Neuron (in vitro differentiated cells): ENCODE measurements around the gene PDZD4.
"Not testable (repeated sequence)": the region's sequence is repeated elsewhere in the genome, so short reads cannot be mapped to it uniquely, and the experiment has no call there.

Experiments used
- H2AFZ ChIP-seq: one replicate; pipeline ENCODE4 v1.6.1; 2013; ENCODE audit warnings: low read depth, mild to moderate bottlenecking, inconsistent platforms, low read length, moderate library complexity
- H3K27me3 ChIP-seq: one replicate; pipeline ENCODE4 v1.6.1; 2013; ENCODE audit warnings: low read length; ENCODE audit not compliant: insufficient read depth
- H3K36me3 ChIP-seq: one replicate; pipeline ENCODE4 v1.6.1; 2013; ENCODE audit warnings: low read length; ENCODE audit not compliant: insufficient read depth
- H3K4me1 ChIP-seq: one replicate; pipeline ENCODE4 v1.6.1; 2013; ENCODE audit warnings: low read length; ENCODE audit not compliant: insufficient read depth
- H3K4me3 ChIP-seq: 2 replicates; pipeline ENCODE4 v1.5.1; 2013; ENCODE audit warnings: mild to moderate bottlenecking, low read length, moderate library complexity
- H3K9me3 ChIP-seq: one replicate; pipeline ENCODE4 v1.6.1; 2013; ENCODE audit warnings: low read length

The PDZD4 gene

DNA sequence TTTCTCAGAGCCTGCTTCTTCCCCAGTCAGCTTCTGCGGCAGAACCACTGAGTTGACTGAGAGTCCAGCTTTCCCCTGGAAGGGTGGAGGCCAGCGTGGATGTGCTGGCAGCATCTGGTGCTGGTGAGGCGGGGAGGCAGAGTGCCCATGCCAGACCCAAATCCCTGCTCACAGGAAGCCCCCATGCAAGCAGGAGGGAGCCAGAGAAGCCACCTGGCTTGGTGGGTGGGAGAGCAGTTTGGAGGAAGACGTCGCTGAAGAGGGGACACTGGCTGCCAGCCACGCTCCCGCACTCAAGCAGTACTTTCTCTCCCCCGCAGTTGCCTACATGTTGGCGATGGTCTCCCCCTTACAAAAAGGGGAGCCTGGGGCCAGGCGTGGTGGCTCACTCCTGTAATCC is 6.0 kb downstream of the PDZD4 start:
- H3K27me3 ChIP-seq: peaks cover 15% of the 10 kb centered on the region
- H2AFZ ChIP-seq: no peak overlapping the region
- H3K9me3 ChIP-seq: no peaks in the 10 kb centered on the region
- no peak overlapping the region for H3K4me3 ChIP-seq
- H3K36me3 ChIP-seq: no peaks in the 10 kb centered on the region
- H3K4me1 ChIP-seq: peaks cover 3% of the 10 kb centered on the region

DNA sequence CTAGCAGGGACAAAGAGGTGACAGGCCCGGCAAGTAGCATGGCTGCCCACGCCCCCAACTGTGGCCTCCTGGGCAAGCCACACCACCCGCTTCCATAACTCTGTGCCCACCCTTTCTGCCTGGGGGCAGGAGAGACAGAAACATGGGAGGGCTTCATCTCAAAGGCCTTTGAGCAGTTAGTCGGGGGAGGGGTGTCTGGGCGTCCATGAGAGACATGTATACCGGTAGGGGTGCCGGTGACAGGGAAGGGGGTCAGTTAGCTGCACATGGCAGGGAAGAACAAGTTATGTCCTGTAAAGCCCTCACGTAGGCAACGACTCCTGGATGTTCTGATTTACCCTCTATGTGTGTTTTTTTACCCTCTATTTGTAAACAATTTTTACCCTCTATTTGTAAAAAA is 9.3 kb downstream of the PDZD4 start:
- Histone ChIP-seq H3K27me3 (peaks cover 9% of the 10 kb centered on the region), H3K9me3 (no peaks in the 10 kb centered on the region), H3K4me1 (peaks cover 5% of the 10 kb centered on the region), H3K36me3 (no peaks in the 10 kb centered on the region), H3K4me3 (no peak overlapping the region), H2AFZ (no peak overlapping the region)

DNA sequence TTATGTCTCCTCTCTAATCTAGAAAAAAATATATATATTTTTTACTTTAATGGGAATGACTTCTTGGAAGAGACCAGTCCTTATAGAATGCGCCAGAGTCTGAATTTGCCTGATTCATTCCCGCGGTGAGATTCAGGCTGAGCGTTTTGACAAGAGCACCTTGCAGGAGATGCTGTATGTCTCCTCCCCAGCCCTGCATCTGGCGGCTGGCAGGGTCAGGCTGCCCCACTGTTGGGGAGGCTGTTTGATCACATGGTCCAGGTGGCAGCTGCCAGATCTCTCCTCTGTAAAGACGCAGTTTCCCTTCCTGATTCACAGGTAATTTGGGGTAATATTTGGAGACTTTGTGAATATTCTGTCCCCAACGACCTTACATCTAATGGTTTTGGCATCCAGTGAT is 9.7 kb downstream of the PDZD4 start:
- H3K4me1 ChIP-seq: peaks cover 5% of the 10 kb centered on the region
- H3K27me3 ChIP-seq: peaks cover 9% of the 10 kb centered on the region
- H3K36me3 ChIP-seq: no peaks in the 10 kb centered on the region
- H2AFZ ChIP-seq: no peak overlapping the region
- H3K9me3 ChIP-seq: no peaks in the 10 kb centered on the region
- no peak overlapping the region for H3K4me3 ChIP-seq

DNA sequence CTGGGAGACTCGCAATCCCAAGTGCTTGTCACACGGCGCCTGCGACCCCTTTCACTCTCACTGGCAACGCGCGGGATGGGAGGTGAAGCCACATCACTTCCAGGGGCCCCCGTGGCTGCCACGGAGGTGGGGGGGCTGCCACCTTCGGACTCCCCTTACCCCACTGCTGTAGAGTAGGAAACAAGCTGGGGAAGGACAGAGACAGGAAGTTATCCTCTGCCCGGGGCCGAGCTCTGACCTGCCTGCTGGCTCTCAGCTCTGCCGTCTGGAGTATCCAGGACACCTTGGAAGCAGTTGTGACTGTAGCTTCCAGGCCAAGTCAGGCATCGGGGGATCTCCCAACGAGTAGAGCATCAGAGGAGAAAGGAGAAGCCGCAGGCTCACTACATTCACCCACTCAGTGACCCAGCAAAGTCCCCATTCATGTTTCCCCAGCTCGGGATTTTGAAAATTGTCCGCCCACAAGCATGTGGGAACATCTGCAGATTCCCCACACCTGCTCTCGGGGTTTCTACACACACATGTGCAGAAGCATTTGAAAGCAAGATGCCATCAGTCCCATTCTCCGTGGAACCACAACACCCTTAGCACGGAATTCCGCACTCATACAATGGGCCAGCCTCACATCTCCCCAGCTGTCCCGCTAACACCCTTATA is 10.8 kb downstream of the PDZD4 start:
- H2AFZ ChIP-seq: no peak overlapping the region
- peaks cover 4% of the 10 kb centered on the region for H3K27me3 ChIP-seq
- no peaks in the 10 kb centered on the region for H3K9me3 ChIP-seq
- H3K4me3 ChIP-seq: no peak overlapping the region
- H3K4me1 ChIP-seq: peaks cover 5% of the 10 kb centered on the region
- H3K36me3 ChIP-seq: no peaks in the 10 kb centered on the region

DNA sequence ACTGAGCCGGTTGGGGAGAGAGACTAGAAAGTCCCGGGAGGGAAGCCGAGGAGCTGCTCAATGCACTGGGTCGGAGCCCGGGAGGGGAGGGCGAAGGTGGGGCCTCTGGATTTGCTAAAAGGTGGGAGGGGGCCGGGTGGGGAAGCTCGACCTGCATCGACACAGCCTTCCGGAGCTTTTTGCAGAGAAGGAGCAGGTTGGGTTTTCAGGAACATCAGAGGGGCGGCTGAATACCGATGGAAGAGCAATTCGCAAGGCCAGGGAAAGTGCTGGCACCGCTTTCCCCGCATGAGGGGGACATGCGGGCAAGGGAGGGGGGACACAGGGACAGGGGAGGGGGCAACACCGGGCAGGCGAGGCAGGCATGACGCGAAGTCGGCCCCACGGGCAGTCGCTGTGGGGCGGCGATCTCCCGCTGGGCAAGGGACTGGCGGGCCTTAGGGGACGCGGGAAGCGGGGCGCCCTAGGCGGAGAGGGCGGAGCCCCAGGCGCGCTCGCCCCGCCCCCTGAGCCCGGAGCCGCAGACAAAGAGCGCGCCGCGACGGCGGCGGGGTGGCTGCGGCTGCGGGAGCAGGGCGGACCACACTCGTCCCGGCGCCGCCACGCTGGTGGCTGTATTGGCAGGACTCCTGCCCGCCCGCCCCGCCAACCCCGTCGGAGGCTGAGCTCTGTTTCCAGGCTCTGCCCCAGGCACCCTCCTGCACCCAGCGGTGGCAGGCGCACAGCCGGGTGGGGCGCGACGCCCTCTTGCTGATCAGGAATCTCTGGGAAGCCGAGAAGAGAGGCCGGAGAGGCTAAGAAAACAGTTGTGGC is 11.6 kb downstream of the PDZD4 start:
- no peaks in the 10 kb centered on the region for H3K9me3 ChIP-seq
- H3K27me3 ChIP-seq: peaks cover 4% of the 10 kb centered on the region
- H3K4me3 ChIP-seq: no peak overlapping the region
- H2AFZ ChIP-seq: no peak overlapping the region
- H3K4me1 ChIP-seq: peaks cover 5% of the 10 kb centered on the region
- no peaks in the 10 kb centered on the region for H3K36me3 ChIP-seq

DNA sequence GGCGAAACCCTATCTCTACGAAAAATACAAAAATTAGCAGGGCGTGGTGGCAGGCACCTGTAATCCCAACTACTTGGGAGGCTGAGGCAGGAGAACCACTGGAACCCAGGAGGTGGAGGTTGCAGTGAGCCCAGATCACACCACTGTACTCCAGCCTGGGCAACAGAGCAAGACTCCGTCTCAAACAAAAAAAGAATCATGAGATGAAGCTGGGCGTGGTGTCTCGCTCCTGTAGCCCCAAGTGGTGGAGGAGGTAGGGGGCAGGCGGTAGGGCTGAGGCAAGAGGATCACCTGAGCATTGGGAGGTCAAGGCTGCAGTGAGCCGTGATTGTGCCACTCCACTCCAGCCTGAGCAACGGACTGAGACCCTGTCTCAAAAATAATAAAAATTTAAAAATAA is 12.3 kb downstream of the PDZD4 start:
- not testable (repeated sequence) for H3K4me1 ChIP-seq, H2AFZ ChIP-seq, H3K9me3 ChIP-seq, H3K36me3 ChIP-seq, H3K27me3 ChIP-seq, H3K4me3 ChIP-seq

DNA sequence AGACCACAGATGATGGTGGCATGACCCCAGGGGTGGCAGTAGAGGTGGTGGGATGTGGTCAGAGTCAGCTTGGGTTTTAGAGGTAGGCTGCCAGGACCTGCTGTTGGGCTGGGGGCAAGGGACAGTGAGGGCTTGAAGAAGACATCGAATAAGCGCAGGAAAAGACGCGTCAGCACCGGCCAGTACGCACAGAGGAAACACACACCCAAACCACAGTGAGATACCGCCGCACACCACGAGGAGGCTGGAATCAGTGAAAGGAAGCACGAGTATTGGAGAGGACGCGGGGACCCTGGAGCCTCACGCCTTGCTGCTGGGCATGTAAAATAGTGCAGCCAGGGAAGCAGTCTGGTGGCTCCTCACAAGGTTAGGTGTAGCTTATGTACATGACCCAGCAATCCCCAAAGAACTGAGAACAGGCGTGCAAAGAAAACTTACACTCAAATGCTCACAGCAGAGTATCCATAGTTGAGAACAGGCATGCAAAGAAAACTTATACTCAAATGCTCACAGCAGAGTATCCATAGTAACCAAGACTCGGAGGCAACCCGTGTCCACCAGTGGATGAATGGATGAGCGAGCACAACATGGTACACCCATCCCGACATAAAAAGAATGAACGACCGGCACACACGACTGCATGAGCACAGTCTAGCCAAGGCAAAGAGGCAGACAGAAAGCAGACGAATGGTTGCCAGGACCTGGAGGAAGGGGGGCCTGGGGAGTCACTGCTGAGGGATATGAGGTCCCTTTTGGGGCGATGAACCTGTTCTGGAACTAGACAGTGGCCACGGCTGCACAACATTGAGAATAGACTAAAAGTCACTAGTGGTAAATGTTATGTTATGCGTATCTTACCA is 13.3 kb downstream of the PDZD4 start:
- H3K9me3 ChIP-seq: peaks cover 2% of the 10 kb centered on the region
- peaks cover 12% of the 10 kb centered on the region for H3K4me1 ChIP-seq
- H3K4me3 ChIP-seq: no peak overlapping the region
- no peak overlapping the region for H2AFZ ChIP-seq
- H3K27me3 ChIP-seq: no peaks in the 10 kb centered on the region
- no peaks in the 10 kb centered on the region for H3K36me3 ChIP-seq

DNA sequence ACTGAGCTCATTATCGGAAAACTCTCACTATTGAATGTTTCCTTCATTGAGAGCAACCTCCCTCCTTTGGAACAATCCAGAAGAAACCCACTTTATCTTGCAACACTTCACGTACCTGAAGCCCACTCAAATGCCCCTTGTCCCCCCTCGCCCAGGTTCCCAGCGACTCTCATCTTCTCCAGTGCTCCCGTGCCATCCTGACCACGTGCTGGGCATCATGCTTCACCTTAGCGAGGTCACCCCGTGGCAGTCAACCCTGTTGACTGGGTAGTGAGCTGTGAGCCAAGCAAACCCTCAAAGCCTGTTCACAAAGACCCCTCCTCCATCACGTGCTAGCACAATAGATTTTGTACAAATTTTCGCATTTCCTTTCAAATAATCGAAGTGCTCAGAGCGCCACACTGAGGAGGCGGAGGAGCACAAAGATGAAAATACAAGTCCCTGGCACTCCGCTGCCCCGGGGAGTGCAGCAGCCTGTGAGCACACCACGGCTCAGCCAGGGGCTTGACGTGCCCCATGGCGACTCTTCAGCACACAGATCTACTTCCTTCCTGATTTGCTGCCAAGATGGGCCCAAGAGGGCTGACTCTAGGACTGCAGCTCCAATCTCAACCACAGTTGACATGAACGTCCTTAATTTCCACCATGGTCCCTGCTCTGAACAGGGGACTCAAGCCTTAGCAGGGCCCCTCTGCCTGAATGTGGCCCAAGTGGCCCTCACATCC is 15.6 kb downstream of the PDZD4 start:
- H3K4me3 ChIP-seq: no peak overlapping the region
- peaks cover 2% of the 10 kb centered on the region for H3K9me3 ChIP-seq
- H3K27me3 ChIP-seq: no peaks in the 10 kb centered on the region
- H3K4me1 ChIP-seq: peaks cover 12% of the 10 kb centered on the region
- no peak overlapping the region for H2AFZ ChIP-seq
- no peaks in the 10 kb centered on the region for H3K36me3 ChIP-seq

DNA sequence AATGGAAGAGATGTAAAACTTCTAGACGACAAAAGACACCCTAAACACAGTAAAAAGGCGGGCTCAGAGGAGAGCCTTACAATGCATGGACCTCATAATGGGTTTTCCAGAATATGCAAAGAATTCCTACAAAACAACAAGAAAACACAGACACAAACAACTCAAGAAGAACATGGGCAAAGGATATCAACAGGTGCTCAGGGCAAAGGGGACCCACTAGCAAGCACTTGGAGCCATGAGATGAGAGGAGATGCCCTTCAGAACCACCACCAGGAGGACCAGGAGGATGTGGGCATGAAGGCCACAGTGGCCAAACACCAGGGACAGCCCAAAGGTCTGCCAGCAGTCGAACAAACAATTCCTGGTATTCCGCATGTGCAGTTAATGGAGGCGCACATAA is 17.2 kb downstream of the PDZD4 start:
- peaks cover 4% of the 10 kb centered on the region for H3K9me3 ChIP-seq
- H3K4me1 ChIP-seq: peaks cover 12% of the 10 kb centered on the region
- no peak overlapping the region for H3K4me3 ChIP-seq
- no peaks in the 10 kb centered on the region for H3K27me3 ChIP-seq
- H3K36me3 ChIP-seq: peaks cover 4% of the 10 kb centered on the region
- H2AFZ ChIP-seq: no peak overlapping the region

DNA sequence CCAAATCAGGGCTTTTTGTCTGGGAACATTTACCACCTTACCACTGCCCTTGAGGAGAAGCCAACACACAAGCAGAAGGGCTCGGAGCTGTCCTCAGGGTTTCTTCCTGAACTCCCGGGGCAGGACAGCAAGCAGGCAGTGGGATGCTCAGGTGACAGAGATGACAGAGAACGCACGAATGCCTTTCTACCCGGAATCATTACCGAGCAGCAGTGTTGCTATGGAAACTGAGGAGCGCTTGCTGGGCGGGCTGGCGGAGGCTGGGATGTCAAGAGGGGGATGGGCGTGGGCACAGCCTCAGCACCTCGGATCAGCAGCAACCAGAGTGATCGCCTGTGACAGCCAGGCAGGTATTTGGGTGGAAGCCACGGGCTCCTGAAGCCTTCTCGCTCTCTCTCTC is 18.1 kb downstream of the PDZD4 start:
- Histone ChIP-seq H3K36me3 (peaks cover 4% of the 10 kb centered on the region), H3K27me3 (no peaks in the 10 kb centered on the region), H3K4me3 (no peak overlapping the region), H3K4me1 (peaks cover 9% of the 10 kb centered on the region), H2AFZ (no peak overlapping the region), H3K9me3 (peaks cover 4% of the 10 kb centered on the region)

DNA sequence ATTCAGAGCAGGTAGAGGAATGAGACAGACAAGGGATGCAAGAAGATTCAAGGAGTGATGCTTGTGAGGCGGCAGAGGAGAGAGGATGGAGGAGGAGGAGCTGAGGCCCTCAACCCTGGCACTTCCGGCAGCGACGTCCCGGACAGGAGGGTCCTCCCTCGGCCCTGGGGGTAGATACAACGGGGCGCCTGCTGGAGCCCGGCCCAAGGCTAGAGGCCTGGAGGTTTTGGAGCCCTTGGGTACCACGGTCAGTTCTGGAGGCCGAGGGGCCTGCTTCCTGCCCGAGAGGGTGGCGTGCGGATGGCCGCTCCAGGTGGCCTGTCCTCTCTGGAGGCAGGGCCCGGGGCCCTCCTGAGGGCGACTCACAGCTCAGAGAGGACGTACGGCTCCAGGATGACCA is 22.4 kb downstream of the PDZD4 start:
- Histone ChIP-seq H3K4me3 (no peak overlapping the region), H3K36me3 (peaks cover 7% of the 10 kb centered on the region), H3K27me3 (no peaks in the 10 kb centered on the region), H3K4me1 (peaks cover 7% of the 10 kb centered on the region), H2AFZ (no peak overlapping the region), H3K9me3 (peaks cover 4% of the 10 kb centered on the region)

DNA sequence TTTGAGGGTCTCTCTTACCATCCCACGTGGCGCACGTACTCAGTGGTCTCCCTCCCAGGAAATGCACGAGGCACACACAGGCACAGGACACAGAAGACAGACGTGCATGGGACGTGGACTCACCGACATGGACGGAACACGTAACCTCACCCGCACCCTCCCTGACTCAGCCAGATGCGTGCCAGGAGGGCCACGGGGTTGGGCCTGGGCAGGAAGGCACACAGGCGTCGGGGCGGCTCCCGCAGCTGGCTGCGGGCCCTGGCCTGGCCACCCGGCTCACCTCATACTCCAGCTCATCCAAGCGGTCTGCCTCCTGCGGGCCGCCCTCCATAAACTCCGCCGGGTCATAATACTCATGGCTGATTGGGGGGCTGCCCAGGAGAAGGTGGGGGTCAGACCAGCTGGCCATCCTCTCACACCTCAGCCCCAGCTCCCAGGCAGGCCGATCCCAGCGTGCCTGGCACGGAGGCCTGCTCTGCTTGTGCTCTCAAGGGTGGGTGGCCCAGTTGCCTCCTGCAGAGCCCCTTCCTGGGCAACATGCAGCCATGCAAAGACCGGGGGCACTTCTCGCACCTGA is 23.3 kb downstream of the PDZD4 start:
- no peak overlapping the region for H2AFZ ChIP-seq
- H3K4me3 ChIP-seq: no peak overlapping the region
- no peaks in the 10 kb centered on the region for H3K27me3 ChIP-seq
- peaks cover 4% of the 10 kb centered on the region for H3K9me3 ChIP-seq
- peaks cover 3% of the 10 kb centered on the region for H3K4me1 ChIP-seq
- peaks cover 7% of the 10 kb centered on the region for H3K36me3 ChIP-seq
